Ectodermal cell (in vitro differentiated cells): ENCODE data around the gene OR2T3.
"Not testable (repeated sequence)": the region's sequence is repeated elsewhere in the genome, so short reads cannot be mapped to it uniquely, and the experiment has no call there.

Source experiments
- H3K27ac ChIP-seq: 2 replicates; pipeline ENCODE4 v1.7.0; 2013; ENCODE audit warnings: mild to moderate bottlenecking, low read depth, low read length; ENCODE audit not compliant: insufficient read depth, poor library complexity, severe bottlenecking
- H3K27me3 ChIP-seq: 2 replicates; pipeline ENCODE4 v1.7.0; 2013; ENCODE audit warnings: mild to moderate bottlenecking, low read length; ENCODE audit not compliant: insufficient read depth, control insufficient read depth, poor library complexity, severe bottlenecking
- H3K36me3 ChIP-seq: one replicate; pipeline ENCODE4 v1.7.0; 2013; ENCODE audit warnings: low read length; ENCODE audit not compliant: control insufficient read depth, insufficient read depth
- H3K4me1 ChIP-seq: one replicate; pipeline ENCODE4 v1.7.0; 2013; ENCODE audit warnings: low read length; ENCODE audit not compliant: control insufficient read depth, insufficient read depth
- H3K4me3 ChIP-seq: 2 replicates; pipeline ENCODE4 v1.7.0; 2013; ENCODE audit warnings: low read depth, low read length, control low read depth; ENCODE audit not compliant: insufficient read depth
- H3K9me3 ChIP-seq: 2 replicates; pipeline ENCODE4 v1.7.0; 2013; ENCODE audit warnings: mild to moderate bottlenecking, low read length, moderate library complexity; ENCODE audit not compliant: control insufficient read depth
- WGBS, 2 experiments: methylation state at CpG; one replicate each; pipeline ENCODE4 v1.1.7; 2013; ENCODE audit warnings: missing lambda C conversion rate in 2 of 2; 5-methylcytosine and 5-hydroxymethylcytosine counted together

Gene OR2T3

DNA sequence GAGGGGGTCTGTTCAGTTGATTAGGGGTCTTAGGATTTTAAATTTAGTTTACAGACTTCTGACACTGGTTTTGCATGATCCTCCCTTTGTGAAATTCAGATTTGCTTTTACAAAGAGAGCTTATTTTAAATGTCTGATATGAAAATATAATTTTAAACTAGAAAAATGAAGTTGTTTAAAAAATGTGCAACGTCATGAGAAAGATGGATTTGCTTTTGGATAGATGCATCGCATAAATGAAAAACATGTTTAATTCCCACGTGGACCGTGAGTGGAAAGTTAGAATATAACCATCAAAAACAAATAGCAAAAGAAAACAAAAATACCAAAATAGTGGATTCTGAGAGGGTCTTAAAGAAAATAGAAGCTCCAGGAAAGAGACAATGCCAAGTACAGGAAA lies 2.0 kb upstream of the OR2T3 start:
- no peak overlapping the region for H3K27ac ChIP-seq
- H3K4me1 ChIP-seq, result no peaks in the 10 kb centered on the region
- H3K36me3 ChIP-seq, result no peaks in the 10 kb centered on the region
- H3K9me3 ChIP-seq, result peaks cover 10% of the 10 kb centered on the region
- no peaks in the 10 kb centered on the region for H3K27me3 ChIP-seq
- H3K4me3 ChIP-seq, result no peak overlapping the region
- 66 to 69% methylated on average over 2 to 3 of the region's 4 CpGs for WGBS, 2 experiments

DNA sequence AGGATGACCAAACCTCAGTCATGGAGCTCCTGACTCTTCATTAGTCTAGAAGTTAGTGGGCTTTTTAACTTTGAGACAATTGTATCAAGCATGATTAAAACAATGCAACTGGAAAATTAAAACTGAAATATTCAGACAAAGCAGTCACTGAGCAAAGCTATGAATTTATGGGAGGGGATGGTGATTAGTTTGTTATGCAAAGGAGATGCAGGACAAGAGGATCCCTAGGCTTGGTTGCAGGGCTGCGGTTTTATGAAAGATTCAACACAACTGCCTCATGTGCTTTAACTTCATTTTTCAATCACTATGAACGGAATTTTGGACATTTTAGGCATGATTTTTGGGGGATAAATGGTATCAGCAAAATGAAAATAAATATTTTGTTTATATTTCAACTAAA lies 1.0 kb upstream of the OR2T3 start:
- H3K27me3 ChIP-seq, H3K4me1 ChIP-seq, H3K4me3 ChIP-seq, H3K36me3 ChIP-seq, H3K27ac ChIP-seq, H3K9me3 ChIP-seq: not testable (repeated sequence)
- 40% methylated on average over 2 of the region's 2 CpGs; no CpG with 5 or more reads in 1 of the 2 experiments for WGBS, 2 experiments

- no CpG with 5 or more reads among the region's 1 CpG for WGBS, 2 experiments
- H3K9me3 ChIP-seq, H3K4me3 ChIP-seq, H3K36me3 ChIP-seq, H3K27ac ChIP-seq, H3K4me1 ChIP-seq, H3K27me3 ChIP-seq: not testable (repeated sequence)
Observed at GRCh38 chr1:248475660-248476059, 2.5 kb downstream of the OR2T3 start.

DNA sequence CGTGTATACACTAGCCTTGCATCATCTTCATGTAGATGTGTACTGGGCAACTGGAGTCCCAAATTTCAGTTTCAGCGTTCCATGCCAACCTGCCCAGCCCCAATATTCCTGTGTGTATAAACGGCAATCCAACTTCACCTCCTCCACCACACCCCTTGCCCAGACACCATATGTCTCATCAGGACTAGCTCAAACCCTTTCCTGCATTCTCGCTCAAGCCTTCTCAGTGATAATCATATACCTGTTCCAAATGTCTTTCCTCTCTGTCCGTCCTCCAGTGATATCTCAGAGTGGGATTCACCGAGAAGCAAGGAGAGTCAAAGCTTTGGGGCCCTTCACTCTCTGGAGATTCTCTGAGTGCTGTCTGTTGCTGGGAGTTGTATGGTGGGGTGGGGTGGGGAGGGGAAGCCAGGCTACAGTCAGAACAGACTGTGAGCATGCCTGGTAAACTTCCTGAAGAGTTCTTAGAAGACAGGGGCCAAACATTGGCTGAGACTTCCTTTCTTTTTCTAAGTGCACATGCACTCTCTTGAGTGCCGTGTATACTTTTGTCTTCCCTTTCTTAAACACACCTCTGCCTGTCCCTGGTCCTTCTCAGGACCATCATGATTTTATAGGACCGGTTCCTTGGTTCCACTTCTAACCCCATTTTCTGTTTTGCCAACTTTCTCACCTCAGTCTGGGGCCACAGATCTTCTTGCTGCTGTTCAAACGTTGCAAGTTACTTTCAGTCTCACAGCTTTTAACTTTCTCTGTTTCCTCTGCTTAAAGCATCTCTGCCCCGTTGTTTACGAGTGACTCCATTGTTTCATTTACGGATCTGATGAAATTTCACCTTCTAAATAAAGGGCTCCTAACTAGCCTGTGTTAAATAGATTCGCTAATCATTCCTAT lies 8.8 kb downstream of the OR2T3 start:
- 61 to 67% methylated on average over 10 to 11 of the region's 13 CpGs for WGBS, 2 experiments
- not testable (repeated sequence) for H3K4me3 ChIP-seq, H3K36me3 ChIP-seq, H3K4me1 ChIP-seq, H3K27me3 ChIP-seq, H3K27ac ChIP-seq, H3K9me3 ChIP-seq

DNA sequence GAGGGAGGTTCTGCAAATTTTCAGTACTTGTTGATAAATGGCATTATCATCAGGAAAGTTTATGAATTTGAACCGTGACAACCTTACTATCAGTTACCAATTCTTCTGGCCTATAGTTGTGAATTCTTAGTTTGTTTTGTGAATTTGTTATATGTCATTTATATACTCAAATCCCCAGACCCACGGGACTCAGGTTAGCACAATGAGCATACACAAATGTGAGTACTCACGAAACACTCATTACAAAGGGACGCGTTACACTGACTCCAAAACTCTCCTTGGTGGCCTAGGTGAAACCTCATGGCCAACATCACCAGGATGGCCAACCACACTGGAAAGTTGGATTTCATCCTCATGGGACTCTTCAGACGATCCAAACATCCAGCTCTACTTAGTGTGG lies 15.1 kb downstream of the OR2T3 start, which contains the start of gene OR2T5:
TSS of gene OR2T5 (plus strand) at position 301 of the 400 bp plus-strand sequence. CDS start at position 301, 0 bp downstream.
- H3K27ac ChIP-seq, H3K4me1 ChIP-seq, H3K27me3 ChIP-seq, H3K36me3 ChIP-seq, H3K4me3 ChIP-seq, H3K9me3 ChIP-seq: not testable (repeated sequence)
- WGBS, 2 experiments, result 82 to 95% methylated on average over 4 of the region's 6 CpGs

- not testable (repeated sequence) for H3K4me1 ChIP-seq, H3K36me3 ChIP-seq, H3K27me3 ChIP-seq, H3K27ac ChIP-seq, H3K9me3 ChIP-seq, H3K4me3 ChIP-seq
- no CpG with 5 or more reads among the region's 5 CpGs for WGBS, 2 experiments
Observed at GRCh38 chr1:248496661-248497060, 23.5 kb downstream of the OR2T3 start.

- H3K36me3 ChIP-seq, H3K27me3 ChIP-seq, H3K4me1 ChIP-seq, H3K27ac ChIP-seq, H3K4me3 ChIP-seq, H3K9me3 ChIP-seq: not testable (repeated sequence)
- WGBS, 2 experiments, result 60 to 75% methylated on average over 1 of the region's 2 CpGs
Observed at GRCh38 chr1:248500305-248501035, 27.3 kb downstream of the OR2T3 start.

DNA sequence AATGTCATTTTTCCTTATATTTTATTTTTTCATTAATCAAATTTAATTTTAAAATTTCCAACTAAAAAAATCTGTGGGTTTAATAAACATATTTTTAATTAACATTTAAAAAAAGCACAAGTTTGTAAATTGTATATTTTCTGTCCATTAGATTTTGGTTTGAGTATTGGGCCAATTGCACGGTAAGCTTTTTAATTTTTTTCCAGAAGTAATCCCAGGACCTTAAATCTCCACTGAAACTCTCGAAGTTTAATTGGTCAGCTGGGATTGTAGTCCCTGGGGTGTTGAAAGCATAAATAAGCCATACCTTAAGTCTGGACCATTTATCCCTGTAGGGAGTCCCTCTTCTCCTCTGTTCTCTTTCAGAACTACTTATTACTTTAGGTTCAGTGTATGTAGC lies 34.6 kb downstream of the OR2T3 start, which contains the start of gene OR2G6:
TSS of gene OR2G6 (plus strand) at position 301 of the 400 bp plus-strand sequence. CDS start 13,574 bp downstream, outside the sequence.
- H3K9me3 ChIP-seq, H3K4me1 ChIP-seq, H3K4me3 ChIP-seq, H3K36me3 ChIP-seq, H3K27ac ChIP-seq, H3K27me3 ChIP-seq: not testable (repeated sequence)
- no CpG with 5 or more reads among the region's 2 CpGs for WGBS, 2 experiments

DNA sequence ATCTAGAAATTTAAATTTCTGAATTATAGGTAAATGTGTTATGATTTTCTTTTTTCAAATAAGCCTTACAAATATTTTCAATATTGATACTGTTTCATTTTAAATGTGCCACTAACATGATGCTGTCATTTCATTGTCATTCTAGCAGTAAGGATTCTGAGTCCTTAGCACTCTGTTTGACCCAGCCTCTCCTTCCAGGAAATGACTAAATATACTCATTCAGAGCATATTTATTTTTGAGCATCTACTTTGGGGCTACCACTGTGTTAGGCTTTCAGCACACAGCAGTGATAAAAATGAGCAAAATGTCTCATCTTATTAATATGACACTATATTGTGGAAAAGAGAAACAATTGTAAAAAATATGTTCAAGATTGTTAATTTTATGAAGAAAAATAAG lies 37.1 kb downstream of the OR2T3 start:
- H3K9me3 ChIP-seq, H3K4me1 ChIP-seq, H3K36me3 ChIP-seq, H3K27ac ChIP-seq, H3K4me3 ChIP-seq, H3K27me3 ChIP-seq: not testable (repeated sequence)

DNA sequence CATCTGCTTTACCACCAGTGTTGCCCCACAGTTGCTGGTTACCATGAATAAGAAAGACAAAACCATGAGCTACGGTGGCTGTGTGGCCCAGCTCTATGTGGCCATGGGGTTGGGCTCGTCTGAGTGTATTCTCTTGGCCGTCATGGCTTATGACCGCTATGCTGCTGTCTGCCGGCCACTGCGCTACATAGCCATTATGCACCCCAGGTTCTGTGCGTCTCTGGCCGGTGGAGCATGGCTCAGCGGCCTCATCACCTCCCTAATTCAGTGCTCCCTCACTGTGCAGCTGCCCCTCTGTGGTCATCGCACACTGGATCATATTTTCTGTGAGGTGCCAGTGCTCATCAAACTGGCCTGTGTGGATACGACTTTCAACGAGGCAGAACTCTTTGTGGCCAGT lies 48.7 kb downstream of the OR2T3 start:
- Histone ChIP-seq H3K9me3 (peaks cover 16% of the 10 kb centered on the region), H3K4me3 (no peak overlapping the region), H3K27me3 (no peaks in the 10 kb centered on the region), H3K27ac (no peak overlapping the region), H3K36me3 (no peaks in the 10 kb centered on the region), H3K4me1 (no peaks in the 10 kb centered on the region)
- WGBS, 2 experiments, result 80 to 81% methylated on average over 12 of the region's 12 CpGs
